Spinal cord (tissue), 10 donors: ENCODE results near the gene SRP19. TPM values are rescaled to one million over a fixed set of nuclear protein-coding genes. Genes with fewer than 3 reads are reported as not detected.
"Not testable (repeated sequence)": the region's sequence is repeated elsewhere in the genome, so short reads cannot be mapped to it uniquely, and the experiment has no call there.

ENCODE experiments used
- DNase-seq, 6 donors: peaks; one replicate each; pipeline versions ENCODE4 v3.0.0 to v3.0.0-alpha.2; 2013 to 2015; ENCODE audit warnings: low spot score in 6 of 6, low read depth in 4 of 6
- H3K27ac ChIP-seq: one replicate; pipeline ENCODE4 v1.5.1; 2013; ENCODE audit warnings: low read depth, low read length, control low read depth
- H3K27me3 ChIP-seq: one replicate; pipeline ENCODE4 v1.6.1; 2013; ENCODE audit warnings: low read length; ENCODE audit not compliant: control insufficient read depth, insufficient read depth
- H3K36me3 ChIP-seq: one replicate; pipeline ENCODE4 v1.6.1; 2013; ENCODE audit warnings: low read length; ENCODE audit not compliant: control insufficient read depth, insufficient read depth
- H3K4me1 ChIP-seq: one replicate; pipeline ENCODE4 v1.6.1; 2013; ENCODE audit warnings: low read length; ENCODE audit not compliant: control insufficient read depth, insufficient read depth
- H3K4me3 ChIP-seq: one replicate; pipeline ENCODE4 v1.5.1; 2013; ENCODE audit warnings: low read depth, low read length, control low read depth
- H3K9me3 ChIP-seq: one replicate; pipeline ENCODE4 v1.6.1; 2013; ENCODE audit warnings: low read length; ENCODE audit not compliant: control insufficient read depth, insufficient read depth
- WGBS: methylation state at CpG from one replicate; pipeline ENCODE4 v1.1.5; 2013; ENCODE audit warnings: missing lambda C conversion rate; ENCODE audit not compliant: insufficient coverage; 5-methylcytosine and 5-hydroxymethylcytosine counted together
- polyA plus RNA-seq, 2 donors: library from polyadenylated mRNA; unstranded; fragments of 120-200 nt; gene quantifications; one replicate each; pipeline ENCODE4 v1.2.1, GENCODE V29; 2013; ENCODE audit not compliant: insufficient read length in 2 of 2
- total RNA-seq, 2 donors: library from RNA; depleted of rRNA in 1 of 2; stranded (reverse); fragments of 120-200 nt in 1 of 2; fragments of >200 nt in 1 of 2; gene quantifications; one replicate each; pipeline versions ENCODE4 v1.2.3 to v1.2.4, GENCODE V29; 2013 to 2014
- donor health status: healthy.

The SRP19 gene
- total and polyA plus RNA-seq, 4 donors = 55.3 to 90.8 (median 78.1) TPM

DNA sequence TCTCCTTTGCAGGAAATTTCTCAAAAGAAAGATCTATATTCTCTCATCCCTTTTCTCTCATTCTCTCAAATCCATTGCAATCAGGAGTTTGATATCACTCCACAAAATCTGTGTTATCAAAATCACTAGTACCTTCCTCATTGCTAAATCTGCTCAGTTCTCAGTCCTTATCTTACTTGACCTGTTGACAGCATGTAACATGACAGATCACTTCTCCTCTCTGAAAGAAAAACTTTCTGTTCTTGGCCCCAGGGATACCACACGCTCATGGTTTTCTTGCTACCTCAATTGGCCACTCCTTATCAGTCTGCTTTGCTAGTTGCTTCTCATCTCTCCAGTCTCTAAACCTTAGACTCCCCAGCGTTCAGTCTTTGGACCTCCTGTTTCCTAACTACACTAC lies 22.1 kb downstream of the SRP19 start:
- Histone ChIP-seq H3K4me3 (no peak overlapping the region), H3K4me1 (peaks cover 3% of the 10 kb centered on the region), H3K27me3 (no peaks in the 10 kb centered on the region), H3K36me3 (peaks cover 37% of the 10 kb centered on the region), H3K9me3 (no peaks in the 10 kb centered on the region), H3K27ac (no peak overlapping the region)
- DNase-seq = no peak
- 97% methylated on average over 2 of the region's 2 CpGs for WGBS

DNA sequence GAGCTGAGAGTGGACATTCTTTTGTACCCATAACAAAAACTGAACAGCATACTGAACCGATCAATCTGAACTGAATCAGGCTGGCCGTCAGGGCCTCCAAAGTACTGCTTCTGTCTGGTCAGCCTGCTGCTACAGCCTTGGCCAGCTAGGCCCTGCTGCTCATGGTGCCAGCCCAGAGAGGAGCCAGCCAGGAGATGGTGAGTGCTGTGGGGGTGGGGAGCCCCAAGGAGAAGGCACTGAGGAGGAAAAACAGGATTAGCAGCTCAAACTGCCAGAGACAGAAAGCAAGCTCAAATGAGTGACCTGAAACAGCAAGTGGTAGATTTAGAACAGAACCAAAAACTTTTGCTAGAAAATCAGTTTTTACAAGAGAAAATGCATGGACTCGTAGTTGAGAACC lies 23.9 kb downstream of the SRP19 start:
- Histone ChIP-seq H3K36me3 (peaks cover 30% of the 10 kb centered on the region), H3K4me1 (peaks cover 3% of the 10 kb centered on the region), H3K27me3 (no peaks in the 10 kb centered on the region), H3K4me3 (no peak overlapping the region), H3K9me3 (no peaks in the 10 kb centered on the region), H3K27ac (no peak overlapping the region)
- peak in 1 of 6 donors; percentile 72 for DNase-seq
- WGBS = 61% methylated on average over 3 of the region's 3 CpGs

DNA sequence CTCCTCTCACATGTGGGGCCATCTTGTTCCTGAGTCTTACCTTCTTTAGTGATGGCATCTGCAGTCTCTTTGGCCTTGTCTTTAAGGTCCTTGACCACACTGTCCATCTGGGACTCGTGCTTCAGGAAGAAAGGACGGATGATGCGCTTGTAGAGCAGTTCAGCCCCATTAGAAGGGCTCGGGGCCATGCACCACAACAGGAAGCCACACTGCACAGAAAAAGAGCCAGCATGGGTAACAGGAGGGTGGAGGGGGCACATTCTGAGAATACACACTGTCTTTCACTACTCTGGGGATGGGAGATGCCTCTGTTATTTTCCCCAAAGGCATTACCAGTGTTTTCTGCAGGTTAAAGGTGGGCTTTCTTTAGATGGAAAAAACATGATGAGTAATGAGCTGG lies 25.9 kb downstream of the SRP19 start:
- Histone ChIP-seq H3K4me3 (no peak overlapping the region), H3K4me1 (peaks cover 3% of the 10 kb centered on the region), H3K36me3 (peaks cover 19% of the 10 kb centered on the region), H3K9me3 (no peaks in the 10 kb centered on the region), H3K27ac (no peak overlapping the region), H3K27me3 (no peaks in the 10 kb centered on the region)
- DNase-seq = no peak
- WGBS = 96% methylated on average over 4 of the region's 4 CpGs

DNA sequence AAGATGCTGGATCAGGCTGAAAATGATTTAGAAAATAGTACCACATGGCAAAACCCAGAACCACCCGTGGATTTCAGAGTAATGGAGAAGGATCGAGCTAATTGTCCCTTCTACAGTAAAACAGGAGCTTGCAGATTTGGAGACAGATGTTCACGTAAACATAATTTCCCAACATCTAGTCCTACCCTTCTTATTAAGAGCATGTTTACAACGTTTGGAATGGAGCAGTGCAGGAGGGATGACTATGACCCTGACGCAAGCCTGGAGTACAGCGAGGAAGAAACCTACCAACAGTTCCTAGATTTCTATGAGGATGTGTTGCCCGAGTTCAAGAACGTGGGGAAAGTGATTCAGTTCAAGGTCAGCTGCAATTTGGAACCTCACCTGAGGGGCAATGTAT lies 31.0 kb downstream of the SRP19 start:
- H3K9me3 ChIP-seq, H3K27me3 ChIP-seq, H3K27ac ChIP-seq, H3K36me3 ChIP-seq, H3K4me3 ChIP-seq, H3K4me1 ChIP-seq, DNase-seq: not testable (repeated sequence)
- 85% methylated on average over 5 of the region's 8 CpGs for WGBS

DNA sequence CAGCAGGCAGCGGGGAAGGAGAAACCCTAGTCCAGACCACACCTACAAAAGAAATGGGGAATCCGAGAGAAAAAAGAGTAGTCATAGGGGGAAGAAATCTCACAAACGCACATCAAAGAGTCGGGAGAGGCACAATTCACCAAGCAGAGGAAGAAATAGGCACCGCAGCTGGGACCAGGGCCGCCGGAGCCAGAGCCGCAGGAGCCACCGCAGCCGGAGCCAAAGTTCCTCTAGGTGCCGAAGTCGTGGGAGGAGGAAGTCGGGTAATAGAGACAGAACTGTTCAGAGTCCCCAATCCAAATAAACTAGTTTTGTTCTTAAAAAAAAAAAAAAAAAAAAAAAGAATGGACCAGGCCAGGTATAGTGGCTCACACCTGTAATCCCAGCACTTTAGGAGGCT lies 31.7 kb downstream of the SRP19 start:
- H3K9me3 ChIP-seq = no peaks in the 10 kb centered on the region
- H3K36me3 ChIP-seq = peaks cover 10% of the 10 kb centered on the region
- 100% methylated on average over 4 of the region's 13 CpGs for WGBS
- H3K27ac ChIP-seq = no peak overlapping the region
- no peak for DNase-seq
- H3K4me3 ChIP-seq = no peak overlapping the region
- H3K4me1 ChIP-seq = no peaks in the 10 kb centered on the region
- H3K27me3 ChIP-seq = no peaks in the 10 kb centered on the region

DNA sequence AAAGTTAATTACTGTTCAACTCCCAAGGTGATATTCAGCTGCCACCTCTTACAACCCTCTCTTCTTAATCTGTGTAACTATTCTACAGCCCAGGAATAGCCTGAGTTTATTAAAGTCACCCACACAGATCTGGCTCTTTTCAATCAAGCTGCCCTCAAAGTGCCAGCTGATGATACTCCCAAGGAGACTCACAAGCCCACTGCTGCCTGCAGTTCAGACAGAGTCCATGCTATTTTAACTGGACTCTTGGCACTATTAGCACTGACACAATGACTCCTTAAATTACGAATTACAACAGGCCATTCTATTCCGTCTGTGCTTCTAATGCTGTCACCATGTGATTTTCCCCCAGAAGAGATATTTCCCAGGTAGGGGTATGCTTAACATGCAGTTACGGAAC lies 34.6 kb downstream of the SRP19 start:
- Histone ChIP-seq H3K27me3 (no peaks in the 10 kb centered on the region), H3K9me3 (no peaks in the 10 kb centered on the region), H3K36me3 (peaks cover 13% of the 10 kb centered on the region), H3K27ac (no peak overlapping the region), H3K4me3 (no peak overlapping the region), H3K4me1 (no peaks in the 10 kb centered on the region)
- 83% methylated on average over 1 of the region's 3 CpGs for WGBS
- DNase-seq = peak in 2 of 6 donors; percentile 23 to 68

DNA sequence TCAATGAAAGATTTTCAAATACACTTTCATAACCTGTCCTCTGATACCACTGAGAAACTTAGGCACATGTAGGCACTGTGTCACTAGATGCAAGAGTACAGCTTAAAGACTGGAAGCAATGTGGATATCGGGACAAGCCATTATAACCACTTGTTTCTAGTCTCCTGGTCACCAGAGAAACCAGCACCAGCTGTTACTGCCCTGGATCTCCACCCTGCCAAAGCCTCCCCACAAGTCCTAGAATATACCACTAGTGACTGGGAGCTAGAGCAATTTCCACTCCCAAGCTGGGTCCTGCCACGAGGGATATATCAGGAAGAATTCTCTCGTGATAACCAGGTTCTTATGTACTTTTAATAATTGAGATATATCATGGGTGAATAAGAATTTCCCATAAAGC lies 41.5 kb downstream of the SRP19 start:
- no peak overlapping the region for H3K4me3 ChIP-seq
- H3K9me3 ChIP-seq = no peaks in the 10 kb centered on the region
- H3K4me1 ChIP-seq = peaks cover 4% of the 10 kb centered on the region
- H3K27me3 ChIP-seq = no peaks in the 10 kb centered on the region
- H3K36me3 ChIP-seq = peaks cover 26% of the 10 kb centered on the region
- WGBS = no CpG with 5 or more reads among the region's 3 CpGs
- DNase-seq = no peak
- no peak overlapping the region for H3K27ac ChIP-seq

DNA sequence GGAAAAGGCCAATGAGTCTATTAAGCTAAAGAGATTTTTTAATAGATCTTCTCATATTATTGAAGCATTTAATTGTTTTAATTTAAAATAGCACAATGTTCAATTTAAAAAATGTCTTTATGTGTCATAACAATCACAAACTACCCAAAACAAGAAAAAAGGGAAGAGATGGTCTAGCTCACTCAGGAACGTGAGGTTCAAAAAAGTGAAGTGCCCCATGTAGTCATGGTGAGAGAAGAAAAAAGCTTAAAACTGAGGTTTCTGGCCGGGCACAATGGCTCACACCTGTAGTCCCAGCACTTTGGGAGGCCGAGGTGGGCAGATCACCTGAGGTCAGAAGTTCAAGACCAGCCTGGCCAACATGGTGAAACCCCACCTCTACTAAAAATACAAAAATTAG lies 43.9 kb downstream of the SRP19 start:
- H3K9me3 ChIP-seq, H3K4me3 ChIP-seq, DNase-seq, H3K4me1 ChIP-seq, H3K27me3 ChIP-seq, H3K27ac ChIP-seq: not testable (repeated sequence)
- WGBS = 93% methylated on average over 2 of the region's 3 CpGs
- H3K36me3 ChIP-seq = peaks cover 29% of the 10 kb centered on the region

DNA sequence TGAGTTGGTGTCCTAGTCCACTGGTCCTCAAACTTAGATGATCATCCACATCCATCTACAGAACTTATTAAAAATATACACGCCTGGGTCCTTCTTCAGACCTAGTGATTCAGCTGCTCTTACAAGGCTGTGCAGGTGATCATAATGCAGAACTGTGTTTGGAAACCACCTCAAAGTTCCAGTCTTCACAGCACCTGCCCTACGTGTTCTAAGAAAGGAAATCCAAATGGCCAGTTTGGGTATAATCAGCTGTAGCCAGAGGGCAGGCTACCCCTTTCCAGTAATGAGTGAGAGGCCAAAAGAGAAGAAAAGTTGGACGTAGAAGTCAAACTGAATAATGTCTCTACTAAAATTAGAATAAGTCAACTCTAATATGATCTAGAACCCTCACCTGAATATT lies 45.5 kb downstream of the SRP19 start:
- no peak overlapping the region for H3K27ac ChIP-seq
- WGBS = 100% methylated on average over 1 of the region's 3 CpGs
- no peak for DNase-seq
- H3K9me3 ChIP-seq = no peaks in the 10 kb centered on the region
- no peaks in the 10 kb centered on the region for H3K27me3 ChIP-seq
- peaks cover 17% of the 10 kb centered on the region for H3K36me3 ChIP-seq
- no peak overlapping the region for H3K4me3 ChIP-seq
- peaks cover 4% of the 10 kb centered on the region for H3K4me1 ChIP-seq

DNA sequence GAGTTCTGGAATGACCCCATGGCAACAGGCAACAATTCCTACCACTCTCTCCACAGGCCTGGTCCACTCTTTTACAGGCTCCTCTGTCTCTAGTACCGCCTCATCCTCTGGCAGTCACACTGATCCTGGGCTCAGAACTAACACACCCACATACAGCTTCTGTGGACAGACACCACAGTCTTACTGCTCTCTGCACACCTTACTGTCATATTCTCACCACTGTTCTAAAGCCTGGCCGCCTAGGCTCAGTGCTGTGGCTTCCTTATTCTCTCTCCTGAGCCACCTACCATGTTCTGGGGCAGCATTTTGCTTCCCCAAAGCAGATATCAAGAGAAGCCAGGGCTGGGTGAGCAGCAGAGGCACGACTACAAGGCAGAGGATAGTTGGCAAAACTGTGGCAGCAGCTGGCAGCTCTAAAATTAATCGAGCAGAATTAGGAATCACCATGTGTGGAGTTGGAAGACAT lies 46.1 kb downstream of the SRP19 start:
- Histone ChIP-seq H3K9me3 (no peaks in the 10 kb centered on the region), H3K4me3 (no peak overlapping the region), H3K36me3 (peaks cover 12% of the 10 kb centered on the region), H3K27ac (no peak overlapping the region), H3K27me3 (no peaks in the 10 kb centered on the region), H3K4me1 (peaks cover 4% of the 10 kb centered on the region)
- peak in 2 of 6 donors; percentile 70 to 73 for DNase-seq
- WGBS = 70% methylated on average over 2 of the region's 4 CpGs
